Endothelial cell of umbilical vein (primary cell): ENCODE data around the gene COL13A1. TPM values are rescaled to one million over a fixed set of nuclear protein-coding genes. Genes with fewer than 3 reads are reported as not detected.

ENCODE experiments used
- BruUV-seq: library from RNA; stranded (reverse); fragments of 400-500 nt; replicated peaks from 2 replicates; lab custom pipeline; 2021; lab: Mats Ljungman, UMichigan
- CTCF ChIA-PET: fragments of 300-600, 350-600 bp; sonication (Branson Sonifier 250); formaldehyde crosslinking; loops from one replicate; lab custom pipeline; 2021; ENCODE audit warnings: antibody characterized with exemption, inconsistent platforms; lab: Charles Lee
- POLR2A ChIA-PET: fragments of 300-600, 350-600 bp; sonication (Branson Sonifier 250); formaldehyde crosslinking; loops from one replicate; lab custom pipeline; 2021; ENCODE audit warnings: antibody characterized with exemption, inconsistent platforms; lab: Charles Lee
- DNase-seq: peaks from one replicate; pipeline ENCODE4 v3.0.0-alpha.2; 2011; ENCODE audit warnings: low read depth, low spot score
- FAIRE-seq: peaks from 2 replicates; lab custom pipeline; 2011; peaks lifted over from hg19 to GRCh38; lab: Jason Lieb, UNC
- H2AFZ ChIP-seq: 2 replicates; pipeline ENCODE4 v1.6.0; 2012; ENCODE audit warnings: low read depth, low read length, control low read depth, inconsistent platforms
- H3K27ac ChIP-seq: 2 replicates; pipeline ENCODE4 v1.5.1; 2011; ENCODE audit warnings: low read depth, mild to moderate bottlenecking, control low read depth, low read length, moderate library complexity; ENCODE audit not compliant: insufficient read depth
- H3K27me3 ChIP-seq, 2 experiments: 2 replicates each; pipeline versions ENCODE4 v1.6.0 to v1.6.1; 2011; ENCODE audit warnings: low read length in 2 of 2, mixed read lengths in 1 of 2; ENCODE audit not compliant: control insufficient read depth in 2 of 2, insufficient read depth in 2 of 2
- H3K36me3 ChIP-seq, 2 experiments: 2 replicates in 1 of 2; 3 replicates in 1 of 2; pipeline ENCODE4 v1.5.1; 2011; ENCODE audit warnings: low read length in 2 of 2, mild to moderate bottlenecking in 1 of 2, moderate library complexity in 1 of 2; ENCODE audit not compliant: control insufficient read depth in 2 of 2, insufficient read depth in 2 of 2; ENCODE audit errors: extremely low read depth in 1 of 2
- H3K4me1 ChIP-seq: 3 replicates; pipeline ENCODE4 v1.5.1; 2011; ENCODE audit warnings: mild to moderate bottlenecking, low read length; ENCODE audit not compliant: control insufficient read depth, insufficient read depth; ENCODE audit errors: extremely low read depth
- H3K4me2 ChIP-seq: 2 replicates; pipeline ENCODE4 v1.6.1; 2011; ENCODE audit warnings: low read length, control low read depth, mixed read lengths; ENCODE audit not compliant: insufficient read depth
- H3K4me3 ChIP-seq, 3 experiments: fragments of 200-600 bp in 1 of 3; sonication (generic), shearing (Covaris generic) in 1 of 3; replicated peaks in 1 of 3; 2 replicates each; pipeline ENCODE4 v1.5.1; 2011 to 2016; ENCODE audit warnings: control low read depth in 3 of 3, low read length in 3 of 3, mild to moderate bottlenecking in 2 of 3, inconsistent platforms in 1 of 3, low read depth in 1 of 3, moderate library complexity in 1 of 3; ENCODE audit not compliant: insufficient read depth in 1 of 3
- H3K79me2 ChIP-seq: 2 replicates; pipeline ENCODE4 v1.6.0; 2012; ENCODE audit warnings: low read length, inconsistent platforms; ENCODE audit not compliant: control insufficient read depth, insufficient read depth
- H3K9ac ChIP-seq: replicated peaks from 2 replicates; pipeline ENCODE3; 2011; ENCODE audit warnings: low read length, control low read depth; ENCODE audit not compliant: insufficient read depth; ENCODE audit errors: extremely low read depth
- H3K9me1 ChIP-seq: replicated peaks from 3 replicates; pipeline ENCODE4 v1.6.0; 2011; ENCODE audit warnings: mild to moderate bottlenecking, low read length; ENCODE audit not compliant: control insufficient read depth, insufficient read depth; ENCODE audit errors: extremely low read depth
- H3K9me3 ChIP-seq: replicated peaks from 2 replicates; pipeline ENCODE4 v1.5.1; 2012; ENCODE audit warnings: low read length, inconsistent platforms; ENCODE audit not compliant: control insufficient read depth, insufficient read depth
- H4K20me1 ChIP-seq: replicated peaks from 2 replicates; pipeline ENCODE3; 2011; ENCODE audit warnings: mild to moderate bottlenecking, low read length; ENCODE audit not compliant: control insufficient read depth, insufficient read depth; ENCODE audit errors: extremely low read depth
- CTCF ChIP-seq, 2 donors: IDR thresholded peaks; 1 replicate in 1 of 2; 2 replicates in 1 of 2; pipeline ENCODE4 v1.5.1; 2011; ENCODE audit warnings: low read length in 2 of 2, mild to moderate bottlenecking in 2 of 2, moderate library complexity in 2 of 2, control low read depth in 1 of 2, inconsistent platforms in 1 of 2, low read depth in 1 of 2; ENCODE audit not compliant: insufficient read depth in 1 of 2; ENCODE audit errors: extremely low read depth in 1 of 2
- JUN ChIP-seq: IDR thresholded peaks from 2 replicates; pipeline ENCODE4 v1.6.1; 2011; ENCODE audit warnings: borderline replicate concordance, low read depth; ENCODE audit not compliant: insufficient read length, insufficient read depth
- MYC ChIP-seq: IDR thresholded peaks from one replicate; pipeline ENCODE4 v1.6.1; 2011; ENCODE audit warnings: mild to moderate bottlenecking, low read depth, low read length
- POLR2A ChIP-seq: IDR thresholded peaks from 2 replicates; pipeline ENCODE4 v1.6.1; 2012; ENCODE audit warnings: low read depth, mild to moderate bottlenecking, control low read depth, low read length
- dilution Hi-C: fragments of 300-500 bp; cut with MboI; formaldehyde crosslinking; loops from one replicate; pipeline ENCODE4 v1.15.0; 2019; ENCODE audit warnings: low sequenced_read_pairs; ENCODE audit not compliant: extremely low pct_ligation_motif_present
- intact Hi-C: fragments of 100-400 bp; cut with micrococcal nuclease; formaldehyde crosslinking; loops from one replicate; pipeline ENCODE4 v1.10.0; 2022
- polyA plus RNA-seq, 4 experiments: library from polyadenylated mRNA; depleted of rRNA in 3 of 4; stranded (reverse) in 3 of 4; unstranded in 1 of 4; fragments of >200 nt; gene quantifications; 2 replicates each; pipeline versions ENCODE4 v1.2.1 to v1.2.3, GENCODE V29; 2011 to 2012; ENCODE audit warnings: missing spikeins in 1 of 4
- total RNA-seq: library from RNA; stranded (reverse); gene quantifications from 2 replicates; pipeline ENCODE4 v1.2.3, GENCODE V29; 2021

The COL13A1 gene
- total and polyA plus RNA-seq, 2 donors (not counting 3 experiments of a cell fraction or from before 2014, with no cell fraction given), result 21.4 to 47.5 TPM

- CTCF ChIA-PET, result no interaction called here
- POLR2A ChIA-PET, result no interaction called here
Measured at GRCh38 chr10:69906425-69906824, 104.7 kb downstream of the COL13A1 start.

More at GRCh38 chr10:69906425-69906824, 104.7 kb downstream of the COL13A1 start:
- no peaks in the 10 kb centered on the region for H3K27me3 ChIP-seq
- no peak overlapping the region for H2AFZ ChIP-seq
- H3K27ac ChIP-seq, result no peak overlapping the region
- H3K9ac ChIP-seq, result no peak overlapping the region
- H3K4me3 ChIP-seq, result no peak overlapping the region
- H3K9me3 ChIP-seq, result no peaks in the 10 kb centered on the region
- BruUV-seq, result no TSS peak
- no peak for DNase-seq
- H3K9me1 ChIP-seq, result no peaks in the 10 kb centered on the region
- intact Hi-C loops (loop anchor here (2.0 kb wide), 1 partner anchor 36 kb away; no protein-coding TSS in a partner anchor), dilution Hi-C loops (no loop called here)
- peaks cover 10% of the 10 kb centered on the region for H3K4me1 ChIP-seq
- no peaks in the 10 kb centered on the region for H3K36me3 ChIP-seq
- no peak for TF ChIP-seq CTCF (IDR thresholded peaks at IDR 0.05; ENCODE audit: extremely low read depth in 1 of 2, insufficient read depth in 1 of 2, low read depth in 1 of 2, low read length in 2 of 2)
- no peak for TF ChIP-seq MYC
- TF ChIP-seq POLR2A, result no peak
- TF ChIP-seq JUN, result no peak
- H4K20me1 ChIP-seq, result no peaks in the 10 kb centered on the region
- no peaks in the 10 kb centered on the region for H3K79me2 ChIP-seq
- no peak for FAIRE-seq
- no peak overlapping the region for H3K4me2 ChIP-seq
